Stimulated activated CD8-positive, alpha-beta memory T cell treated with anti-CD3 and anti-CD28 coated beads, Interleukin-15, amount 100 ng/mL, for 48 hours (primary cell): ENCODE data around the gene PLCG1.
"Not testable (repeated sequence)": the region's sequence is repeated elsewhere in the genome, so short reads cannot be mapped to it uniquely, and the experiment has no call there.

Experiments
- DNase-seq, 2 donors: peaks; one replicate each; pipeline ENCODE4 v3.0.0-alpha.2; 2020; ENCODE audit warnings: low read depth in 2 of 2

PLCG1 gene

GRCh38 chr20:41124451-41125094 is 12.8 kb upstream of the PLCG1 start:
- no peak for DNase-seq

GRCh38 chr20:41125530-41126457 is 11.5 kb upstream of the PLCG1 start:
- DNase-seq, result no peak

- DNase-seq, result no peak
Measured at GRCh38 chr20:41126719-41127118, 10.6 kb upstream of the PLCG1 start.

DNA sequence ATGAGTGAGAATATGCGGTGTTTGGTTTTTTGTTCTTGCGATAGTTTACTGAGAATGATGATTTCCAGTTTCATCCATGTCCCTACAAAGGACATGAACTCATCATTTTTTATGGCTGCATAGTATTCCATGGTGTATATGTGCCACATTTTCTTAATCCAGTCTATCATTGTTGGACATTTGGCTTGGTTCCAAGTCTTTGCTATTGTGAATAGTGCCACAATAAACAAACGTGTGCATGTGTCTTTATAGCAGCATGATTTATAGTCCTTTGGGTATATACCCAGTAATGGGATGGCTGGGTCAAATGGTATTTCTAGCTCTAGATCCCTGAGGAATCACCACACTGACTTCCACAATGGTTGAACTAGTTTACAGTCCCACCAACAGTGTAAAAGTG is 9.0 kb upstream of the PLCG1 start:
- not testable (repeated sequence) for DNase-seq

DNA sequence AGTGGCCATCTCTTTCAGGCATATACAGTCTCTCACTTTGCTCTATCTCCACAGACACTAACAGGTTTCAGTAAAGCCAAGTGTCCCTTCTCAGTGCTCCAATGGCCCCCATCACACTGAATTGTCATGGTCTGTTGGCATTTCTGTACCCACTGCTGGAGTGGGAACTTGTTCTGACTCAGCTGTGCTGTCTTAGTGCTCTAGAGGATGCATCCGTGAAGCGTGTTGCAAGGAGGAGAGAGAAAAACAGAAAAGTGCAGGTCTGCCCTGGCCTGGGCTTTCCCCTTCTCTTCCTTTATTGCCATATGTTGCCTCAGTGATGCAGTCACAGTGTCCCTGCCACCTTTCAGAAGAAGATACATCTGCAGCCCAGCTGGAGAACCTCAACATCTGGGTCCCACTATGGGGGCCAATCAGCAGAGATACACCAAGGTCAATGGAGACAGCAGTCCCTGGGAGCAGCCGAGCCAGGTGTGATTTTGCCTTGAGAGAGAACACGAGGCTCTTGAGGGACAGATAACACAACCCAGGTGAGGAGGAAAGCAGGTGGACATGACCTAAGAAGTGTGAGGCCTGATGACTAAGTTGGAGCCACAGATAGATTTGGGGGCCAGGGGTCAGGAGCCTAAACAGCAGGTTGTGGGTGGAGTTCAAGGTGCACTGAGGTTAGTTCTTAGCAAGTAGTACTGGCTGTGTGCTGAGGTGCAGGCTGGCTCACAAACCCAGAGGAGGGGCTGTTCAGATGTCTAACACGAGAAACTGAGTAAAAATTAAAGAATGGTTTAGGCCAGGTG is 5.6 kb upstream of the PLCG1 start:
- no peak for DNase-seq

DNA sequence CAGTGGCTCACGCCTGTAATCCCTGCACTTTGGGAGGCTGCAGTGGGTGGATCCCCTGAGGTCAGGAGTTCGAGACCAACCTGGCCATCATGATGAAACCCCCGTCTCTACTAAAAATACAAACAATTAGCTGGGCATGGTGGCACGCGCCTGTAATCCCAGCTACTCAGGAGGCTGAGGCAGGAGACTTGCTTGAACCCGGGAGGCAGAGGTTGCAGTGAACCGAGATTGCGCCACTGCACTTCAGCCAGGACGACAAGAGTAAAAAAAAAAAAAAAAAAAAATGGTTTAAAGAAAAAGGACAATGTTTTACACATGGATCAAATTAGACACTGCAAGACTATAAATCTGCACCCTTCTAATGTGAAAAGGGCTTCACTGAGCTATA is 5.0 kb upstream of the PLCG1 start:
- DNase-seq, result not testable (repeated sequence)

DNA sequence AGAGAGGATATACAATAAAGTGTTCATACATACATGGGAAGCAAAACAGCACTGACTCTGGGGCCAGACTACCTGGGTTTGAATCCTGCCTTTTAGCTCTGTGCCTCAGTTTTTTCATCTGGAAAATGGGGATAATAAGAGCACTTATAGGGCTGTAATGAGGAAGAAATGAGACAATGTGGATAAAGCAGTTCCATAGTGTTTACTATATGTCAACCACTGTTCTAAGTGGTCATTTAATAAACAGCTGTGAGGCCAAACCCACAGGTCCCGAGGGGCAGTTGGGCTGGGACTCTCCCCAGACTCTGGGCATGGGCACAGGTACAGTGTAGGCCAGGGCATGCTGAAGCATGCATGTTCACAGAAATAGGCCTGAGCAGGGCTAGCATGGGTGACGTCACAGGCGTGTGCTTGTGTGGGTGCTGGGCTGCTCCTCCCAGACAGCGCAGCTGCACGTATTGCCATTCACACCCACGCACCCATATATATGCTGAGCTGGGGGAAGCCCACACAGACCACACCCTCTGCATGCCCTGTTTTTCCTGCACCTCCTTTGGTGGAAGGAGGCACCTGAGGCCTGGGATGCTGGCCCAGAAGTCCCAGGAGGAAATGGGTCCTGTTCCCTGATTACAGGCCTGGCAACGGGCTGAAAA is 3.5 kb upstream of the PLCG1 start:
- DNase-seq, result peak in 1 of 2 donors; percentile 25

GRCh38 chr20:41134362-41135186 is 2.8 kb upstream of the PLCG1 start:
- no peak for DNase-seq

- DNase-seq, result peak in 1 of 2 donors; percentile 31
Measured at GRCh38 chr20:41135187-41135887, 2.0 kb upstream of the PLCG1 start.

DNA sequence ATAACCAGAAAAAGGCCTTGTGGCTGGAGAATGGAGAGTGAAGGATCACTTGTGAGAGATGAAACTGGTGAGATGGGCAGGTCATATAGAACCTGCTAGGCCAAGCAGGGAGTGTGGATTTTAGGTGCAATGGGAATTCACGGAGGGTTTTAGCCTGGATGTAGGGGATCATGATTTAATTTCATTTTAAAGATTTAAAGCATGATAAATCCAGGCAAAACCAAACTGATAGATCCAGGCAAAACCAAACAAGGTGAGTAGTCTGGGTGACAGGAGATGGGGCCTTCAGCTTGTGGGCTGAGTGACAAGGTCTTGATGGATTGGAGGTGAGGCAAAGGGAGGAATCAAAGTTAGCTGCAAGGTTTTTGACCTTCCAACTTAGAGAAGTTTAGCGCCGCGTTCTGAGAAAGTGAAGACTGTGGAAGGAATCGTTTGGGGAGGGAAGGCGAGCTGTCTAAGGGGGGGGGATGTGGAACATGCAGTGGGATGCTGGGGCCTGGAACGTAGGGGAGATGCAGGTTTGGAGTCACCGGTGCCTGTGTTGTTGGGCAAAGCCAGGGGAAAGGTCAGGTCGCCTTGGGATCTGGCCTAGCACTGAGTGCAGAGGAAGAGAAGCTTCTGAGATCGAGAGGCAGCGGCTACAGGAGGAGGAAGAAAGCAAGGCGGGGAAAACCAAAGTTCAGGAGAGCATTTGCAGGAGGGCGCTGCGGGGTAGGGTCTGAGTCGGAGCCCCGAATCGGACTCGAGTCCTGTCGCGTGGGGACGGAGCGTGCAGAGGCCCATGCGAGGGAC is 1.3 kb upstream of the PLCG1 start:
- DNase-seq, result no peak

- DNase-seq, result peak; percentile 61 to 65
Measured at GRCh38 chr20:41137614-41138474, 501 bp downstream of the PLCG1 start.

- peak in 1 of 2 donors; percentile 30 for DNase-seq
Measured at GRCh38 chr20:41138475-41139226, 1.3 kb downstream of the PLCG1 start.

DNA sequence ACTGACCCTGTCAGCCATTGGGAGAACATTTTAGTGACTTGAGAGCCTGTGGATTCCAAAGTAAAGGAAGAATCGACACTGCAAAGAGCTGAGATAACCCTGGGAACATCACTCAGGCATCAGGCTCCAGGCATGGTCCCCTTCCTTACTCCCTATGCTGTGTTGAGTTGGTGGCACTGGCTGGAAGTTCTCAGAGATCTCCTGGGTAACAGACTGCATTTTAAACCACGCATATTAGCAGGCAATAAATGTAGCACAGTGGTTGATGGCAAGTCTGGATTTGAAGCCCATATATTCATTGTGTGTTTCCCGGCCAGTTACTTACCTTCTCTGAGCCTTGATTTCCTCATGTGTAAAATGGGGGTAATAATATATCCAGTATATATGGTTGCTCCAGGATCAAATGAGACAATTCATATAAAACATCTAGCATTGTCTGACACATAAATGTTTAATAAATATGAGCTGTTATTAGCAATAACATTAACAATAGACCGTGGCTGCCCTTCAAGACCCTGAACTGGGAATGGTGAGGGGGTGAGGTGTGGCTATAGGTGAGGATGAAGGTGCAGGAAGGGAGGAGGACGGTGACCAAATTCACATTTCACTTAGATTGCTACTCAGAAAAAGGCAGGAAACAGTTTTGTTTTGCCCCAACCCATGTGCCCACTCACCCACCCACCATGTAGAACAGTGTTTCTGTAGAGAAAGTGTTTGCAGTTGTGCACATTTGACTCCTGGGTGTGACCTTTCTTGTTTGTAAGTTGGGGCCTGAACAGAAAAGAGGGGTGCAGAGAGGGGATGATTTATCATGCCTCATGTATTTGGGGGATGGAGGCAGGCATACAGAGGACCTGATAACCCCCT is 2.1 kb downstream of the PLCG1 start:
- peak in 1 of 2 donors; percentile 21 for DNase-seq

DNA sequence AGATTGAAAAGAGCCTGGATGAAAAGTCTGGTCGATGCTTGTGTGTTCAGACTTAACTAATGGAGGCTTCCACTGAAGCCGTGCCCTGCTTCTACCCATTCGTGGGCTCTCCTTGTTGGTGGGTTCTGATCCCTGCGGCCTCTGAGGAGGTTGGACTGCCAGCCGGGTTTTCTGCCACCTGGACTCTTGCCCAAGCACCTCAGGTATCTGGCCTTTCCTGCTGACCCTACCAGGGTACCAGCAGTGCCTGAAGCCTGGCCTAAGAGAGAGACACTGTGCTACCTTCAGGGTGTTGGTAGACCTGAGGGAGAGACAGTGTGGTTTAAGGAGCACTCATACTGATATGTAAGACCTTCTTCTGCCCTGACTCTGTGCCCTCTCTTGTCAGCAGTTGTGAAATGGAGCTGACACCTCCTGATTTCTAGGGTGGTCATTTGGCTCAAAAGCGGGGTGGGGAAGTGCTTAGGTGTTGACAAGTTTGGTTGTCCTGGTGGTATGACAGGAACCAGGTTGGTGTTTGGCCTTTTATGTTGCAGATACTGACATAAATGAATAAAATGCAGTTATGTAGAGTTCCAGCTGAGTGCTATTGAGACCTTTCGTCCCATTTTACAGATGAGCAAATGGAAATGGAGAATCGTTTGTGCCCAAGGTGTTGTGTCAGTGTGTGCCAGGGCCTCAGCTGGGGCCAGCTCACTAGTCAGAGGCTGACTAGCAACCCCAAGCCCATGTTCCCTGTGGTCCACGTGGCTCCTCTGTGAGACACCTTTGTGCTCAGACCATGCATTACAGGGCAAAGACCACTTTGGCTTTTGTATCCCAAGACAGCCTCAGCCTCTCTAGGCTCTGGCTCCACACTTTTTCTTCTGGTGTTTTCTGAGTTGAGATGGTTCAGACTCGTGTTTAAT is 3.1 kb downstream of the PLCG1 start:
- DNase-seq, result no peak

DNA sequence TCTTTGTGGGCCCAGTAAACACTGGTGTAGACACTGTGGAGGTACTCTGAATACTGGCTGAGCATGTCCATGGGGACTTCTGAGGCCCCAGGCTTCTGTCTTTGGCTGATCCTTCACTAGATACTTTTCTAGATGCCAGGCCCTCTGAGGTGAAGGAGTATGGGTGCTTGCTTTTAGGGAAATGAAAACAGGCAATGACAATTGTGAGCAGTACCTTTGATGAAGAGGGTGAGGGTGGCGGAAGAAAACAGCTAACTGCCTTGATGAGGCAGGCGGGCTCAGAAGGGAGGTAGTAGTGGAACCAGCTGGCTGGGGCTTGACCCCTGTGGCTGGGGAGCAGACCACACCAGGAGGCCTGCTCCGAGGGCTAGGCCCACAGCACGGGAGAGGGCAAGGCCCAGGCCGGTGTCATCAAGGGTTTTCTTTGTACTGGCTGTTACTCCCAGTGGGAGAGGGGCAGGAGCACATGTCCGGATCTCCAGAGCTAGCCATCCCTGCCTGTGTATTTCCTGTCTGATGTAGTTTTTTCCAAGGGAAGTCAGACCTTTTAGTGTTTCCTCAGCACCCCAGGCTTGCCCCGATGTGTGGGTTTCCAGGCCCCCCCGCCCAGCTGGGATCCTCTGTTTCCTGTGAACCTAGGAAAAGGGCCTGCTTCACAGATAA is 3.9 kb downstream of the PLCG1 start:
- DNase-seq, result no peak
